Measurements from ENCODE around the gene FBXW5. TPM values are rescaled to one million over a fixed set of nuclear protein-coding genes. Genes with fewer than 3 reads are reported as not detected.

FBXW5 gene
- total RNA-seq, 1 experiment from 2014 or later = 70.5 TPM

DNA sequence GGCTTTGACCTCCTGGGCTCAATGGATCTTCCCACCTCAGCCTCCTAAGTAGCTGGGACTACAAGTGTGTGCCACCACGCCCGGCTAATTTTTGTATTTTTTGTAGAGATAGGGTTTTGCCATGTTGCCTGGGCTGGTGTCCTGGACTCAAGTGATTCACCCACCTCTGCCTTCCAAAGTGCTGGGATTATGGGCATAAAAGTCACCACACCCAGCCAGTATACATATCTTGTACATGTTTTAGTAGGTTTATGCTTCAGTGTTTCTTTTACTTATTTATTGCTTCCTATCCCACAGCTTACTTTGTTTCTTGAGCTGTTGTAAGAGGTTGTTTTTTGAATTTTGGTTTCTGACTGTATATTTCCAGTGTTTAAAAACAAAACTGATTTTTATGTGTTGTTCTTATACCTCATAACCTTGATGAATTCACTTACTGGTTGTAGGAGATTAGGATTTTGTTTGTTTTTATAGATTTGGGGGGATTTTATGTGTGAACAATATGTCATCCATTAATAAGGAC is 12.9 kb downstream of the FBXW5 start:
- Mint-ChIP-seq H3K9me3 (peaks cover 3% of the 10 kb centered on the region; the same call in 1 of the 2 replicates), H3K4me1 (peaks cover 6% of the 10 kb centered on the region), H3K27ac (no peak overlapping the region), H3K36me3 (peaks cover 51% of the 10 kb centered on the region), H3K4me3 (no peak overlapping the region), H3K27me3 (ENCODE audit: low read depth) (no peaks in the 10 kb centered on the region)
- ATAC-seq (no peak), DNase-seq (ENCODE audit: low spot score) (no peak)
- POLR2A ChIA-PET = no interaction called here
- TF ChIP-seq ZBTB21 (CRISPR knock-in tag; IDR thresholded peaks at IDR 0.05; ENCODE audit: borderline replicate concordance) = no peak
- TF ChIP-seq, protein P1, sequence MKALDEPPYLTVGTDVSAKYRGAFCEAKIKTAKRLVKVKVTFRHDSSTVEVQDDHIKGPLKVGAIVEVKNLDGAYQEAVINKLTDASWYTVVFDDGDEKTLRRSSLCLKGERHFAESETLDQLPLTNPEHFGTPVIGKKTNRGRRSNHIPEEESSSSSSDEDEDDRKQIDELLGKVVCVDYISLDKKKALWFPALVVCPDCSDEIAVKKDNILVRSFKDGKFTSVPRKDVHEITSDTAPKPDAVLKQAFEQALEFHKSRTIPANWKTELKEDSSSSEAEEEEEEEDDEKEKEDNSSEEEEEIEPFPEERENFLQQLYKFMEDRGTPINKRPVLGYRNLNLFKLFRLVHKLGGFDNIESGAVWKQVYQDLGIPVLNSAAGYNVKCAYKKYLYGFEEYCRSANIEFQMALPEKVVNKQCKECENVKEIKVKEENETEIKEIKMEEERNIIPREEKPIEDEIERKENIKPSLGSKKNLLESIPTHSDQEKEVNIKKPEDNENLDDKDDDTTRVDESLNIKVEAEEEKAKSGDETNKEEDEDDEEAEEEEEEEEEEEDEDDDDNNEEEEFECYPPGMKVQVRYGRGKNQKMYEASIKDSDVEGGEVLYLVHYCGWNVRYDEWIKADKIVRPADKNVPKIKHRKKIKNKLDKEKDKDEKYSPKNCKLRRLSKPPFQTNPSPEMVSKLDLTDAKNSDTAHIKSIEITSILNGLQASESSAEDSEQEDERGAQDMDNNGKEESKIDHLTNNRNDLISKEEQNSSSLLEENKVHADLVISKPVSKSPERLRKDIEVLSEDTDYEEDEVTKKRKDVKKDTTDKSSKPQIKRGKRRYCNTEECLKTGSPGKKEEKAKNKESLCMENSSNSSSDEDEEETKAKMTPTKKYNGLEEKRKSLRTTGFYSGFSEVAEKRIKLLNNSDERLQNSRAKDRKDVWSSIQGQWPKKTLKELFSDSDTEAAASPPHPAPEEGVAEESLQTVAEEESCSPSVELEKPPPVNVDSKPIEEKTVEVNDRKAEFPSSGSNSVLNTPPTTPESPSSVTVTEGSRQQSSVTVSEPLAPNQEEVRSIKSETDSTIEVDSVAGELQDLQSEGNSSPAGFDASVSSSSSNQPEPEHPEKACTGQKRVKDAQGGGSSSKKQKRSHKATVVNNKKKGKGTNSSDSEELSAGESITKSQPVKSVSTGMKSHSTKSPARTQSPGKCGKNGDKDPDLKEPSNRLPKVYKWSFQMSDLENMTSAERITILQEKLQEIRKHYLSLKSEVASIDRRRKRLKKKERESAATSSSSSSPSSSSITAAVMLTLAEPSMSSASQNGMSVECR (CRISPR knock-in tag; IDR thresholded peaks at IDR 0.05; ENCODE audit: borderline replicate concordance) = no peak
- no peak for TF ChIP-seq ZNF121 (CRISPR knock-in tag; IDR thresholded peaks at IDR 0.05)
- TF ChIP-seq, protein P2, sequence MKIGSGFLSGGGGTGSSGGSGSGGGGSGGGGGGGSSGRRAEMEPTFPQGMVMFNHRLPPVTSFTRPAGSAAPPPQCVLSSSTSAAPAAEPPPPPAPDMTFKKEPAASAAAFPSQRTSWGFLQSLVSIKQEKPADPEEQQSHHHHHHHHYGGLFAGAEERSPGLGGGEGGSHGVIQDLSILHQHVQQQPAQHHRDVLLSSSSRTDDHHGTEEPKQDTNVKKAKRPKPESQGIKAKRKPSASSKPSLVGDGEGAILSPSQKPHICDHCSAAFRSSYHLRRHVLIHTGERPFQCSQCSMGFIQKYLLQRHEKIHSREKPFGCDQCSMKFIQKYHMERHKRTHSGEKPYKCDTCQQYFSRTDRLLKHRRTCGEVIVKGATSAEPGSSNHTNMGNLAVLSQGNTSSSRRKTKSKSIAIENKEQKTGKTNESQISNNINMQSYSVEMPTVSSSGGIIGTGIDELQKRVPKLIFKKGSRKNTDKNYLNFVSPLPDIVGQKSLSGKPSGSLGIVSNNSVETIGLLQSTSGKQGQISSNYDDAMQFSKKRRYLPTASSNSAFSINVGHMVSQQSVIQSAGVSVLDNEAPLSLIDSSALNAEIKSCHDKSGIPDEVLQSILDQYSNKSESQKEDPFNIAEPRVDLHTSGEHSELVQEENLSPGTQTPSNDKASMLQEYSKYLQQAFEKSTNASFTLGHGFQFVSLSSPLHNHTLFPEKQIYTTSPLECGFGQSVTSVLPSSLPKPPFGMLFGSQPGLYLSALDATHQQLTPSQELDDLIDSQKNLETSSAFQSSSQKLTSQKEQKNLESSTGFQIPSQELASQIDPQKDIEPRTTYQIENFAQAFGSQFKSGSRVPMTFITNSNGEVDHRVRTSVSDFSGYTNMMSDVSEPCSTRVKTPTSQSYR (CRISPR knock-in tag; IDR thresholded peaks at IDR 0.05) = no peak
- TF ChIP-seq ZNF423 (CRISPR knock-in tag; IDR thresholded peaks at IDR 0.05) = no peak
- TF ChIP-seq GRHL2 (CRISPR knock-in tag; IDR thresholded peaks at IDR 0.05; ENCODE audit: insufficient replicate concordance, severe bottlenecking) = no peak
- CTCF ChIA-PET = interaction anchor here (0.8 kb wide), 1 partner anchor 98 kb away, joined by 3 read pairs; no protein-coding TSS in a partner anchor

DNA sequence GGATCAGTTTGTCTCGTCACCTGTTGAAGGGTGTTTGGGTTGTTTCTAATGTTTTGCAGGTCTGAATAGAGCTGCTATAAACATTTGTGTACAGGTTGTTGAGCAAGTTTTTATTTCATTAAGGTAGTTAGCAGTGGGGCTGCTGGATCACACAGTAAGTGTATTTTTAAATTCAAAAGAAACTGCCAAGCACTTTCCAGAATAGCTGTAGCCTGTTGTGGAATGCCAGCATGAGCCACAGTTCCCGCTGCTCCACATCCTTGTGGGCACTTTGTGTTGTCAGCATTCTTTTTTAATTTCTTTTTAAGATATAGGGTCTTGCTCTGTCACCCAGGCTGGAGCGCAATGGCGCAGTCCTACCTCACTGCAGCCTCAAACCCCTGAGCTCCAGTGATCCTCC is 14.5 kb downstream of the FBXW5 start:
- H3K27ac Mint-ChIP-seq = no peak overlapping the region
- ChIA-PET POLR2A (no interaction called here), CTCF (interaction anchor here (0.6 kb wide), 1 partner anchor 119 kb away, joined by 3 read pairs; no protein-coding TSS in a partner anchor)
- peaks cover 3% of the 10 kb centered on the region; the same call in 1 of the 2 replicates for H3K9me3 Mint-ChIP-seq
- H3K27me3 Mint-ChIP-seq (ENCODE audit: low read depth) = no peaks in the 10 kb centered on the region
- TF ChIP-seq ATF1 (CRISPR knock-in tag; IDR thresholded peaks at IDR 0.05) = no peak
- peaks cover 49% of the 10 kb centered on the region for H3K36me3 Mint-ChIP-seq
- peaks cover 6% of the 10 kb centered on the region for H3K4me1 Mint-ChIP-seq
- DNase-seq (ENCODE audit: low spot score) = no peak
- no peak overlapping the region for H3K4me3 Mint-ChIP-seq
- no peak for ATAC-seq

DNA sequence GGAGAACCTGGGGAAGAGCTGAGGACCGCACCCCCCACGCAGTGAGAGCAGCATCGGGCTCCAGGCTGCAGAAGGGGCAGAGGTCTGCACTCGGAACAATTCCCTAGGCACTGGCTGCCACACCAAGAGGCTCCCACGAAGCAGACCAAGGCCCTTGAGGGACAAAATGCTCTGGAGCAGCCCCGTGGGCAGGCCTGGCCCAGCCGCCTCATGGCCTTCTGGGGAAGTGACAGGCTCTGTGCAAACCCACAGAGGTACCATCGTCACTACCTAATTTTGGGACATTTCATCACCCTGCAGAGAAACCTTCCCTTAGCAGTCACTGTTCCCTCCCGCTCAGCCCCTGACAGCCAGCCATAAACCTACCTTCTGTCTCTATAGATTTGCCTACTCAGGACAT is 15.9 kb downstream of the FBXW5 start:
- no peaks in the 10 kb centered on the region for H3K9me3 Mint-ChIP-seq
- ChIA-PET POLR2A (interaction anchor here (0.6 kb wide), 1 partner anchor 244 kb away, joined by 9 read pairs; the partner anchor contains the start of gene TMEM210), CTCF (interaction anchor here (0.6 to 0.7 kb wide), 2 partner anchors 60 to 114 kb away, joined by 3 to 4 read pairs; no protein-coding TSS in a partner anchor)
- H3K27ac Mint-ChIP-seq = peak overlapping the region; percentile 16; the same call in 1 of the 2 replicates
- no peaks in the 10 kb centered on the region for H3K27me3 Mint-ChIP-seq (ENCODE audit: low read depth)
- no peaks in the 10 kb centered on the region for H3K4me1 Mint-ChIP-seq
- ATAC-seq (peak; percentile 28; the same call in 1 of the 2 replicates), DNase-seq (ENCODE audit: low spot score) (no peak)
- H3K4me3 Mint-ChIP-seq = no peak overlapping the region
- H3K36me3 Mint-ChIP-seq = peaks cover 46% of the 10 kb centered on the region
- TF ChIP-seq ESRRA (CRISPR knock-in tag; IDR thresholded peaks at IDR 0.05; ENCODE audit: borderline replicate concordance) (no peak), NR3C1 (CRISPR knock-in tag; conservative IDR thresholded peaks at IDR 0.05; ENCODE audit: low read depth) (no peak), EMX1 (CRISPR knock-in tag; IDR thresholded peaks at IDR 0.05) (no peak), SOX15 (CRISPR knock-in tag; IDR thresholded peaks at IDR 0.05) (no peak), KAT7 (CRISPR knock-in tag; IDR thresholded peaks at IDR 0.05; ENCODE audit: borderline replicate concordance) (no peak)
- TF ChIP-seq, protein P3, sequence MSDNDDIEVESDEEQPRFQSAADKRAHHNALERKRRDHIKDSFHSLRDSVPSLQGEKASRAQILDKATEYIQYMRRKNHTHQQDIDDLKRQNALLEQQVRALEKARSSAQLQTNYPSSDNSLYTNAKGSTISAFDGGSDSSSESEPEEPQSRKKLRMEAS (CRISPR knock-in tag; IDR thresholded peaks at IDR 0.05) = no peak
- TF ChIP-seq, protein P4, sequence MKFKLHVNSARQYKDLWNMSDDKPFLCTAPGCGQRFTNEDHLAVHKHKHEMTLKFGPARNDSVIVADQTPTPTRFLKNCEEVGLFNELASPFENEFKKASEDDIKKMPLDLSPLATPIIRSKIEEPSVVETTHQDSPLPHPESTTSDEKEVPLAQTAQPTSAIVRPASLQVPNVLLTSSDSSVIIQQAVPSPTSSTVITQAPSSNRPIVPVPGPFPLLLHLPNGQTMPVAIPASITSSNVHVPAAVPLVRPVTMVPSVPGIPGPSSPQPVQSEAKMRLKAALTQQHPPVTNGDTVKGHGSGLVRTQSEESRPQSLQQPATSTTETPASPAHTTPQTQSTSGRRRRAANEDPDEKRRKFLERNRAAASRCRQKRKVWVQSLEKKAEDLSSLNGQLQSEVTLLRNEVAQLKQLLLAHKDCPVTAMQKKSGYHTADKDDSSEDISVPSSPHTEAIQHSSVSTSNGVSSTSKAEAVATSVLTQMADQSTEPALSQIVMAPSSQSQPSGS (CRISPR knock-in tag; IDR thresholded peaks at IDR 0.05; ENCODE audit: borderline replicate concordance, low read depth) = no peak
- TF ChIP-seq, protein P5, sequence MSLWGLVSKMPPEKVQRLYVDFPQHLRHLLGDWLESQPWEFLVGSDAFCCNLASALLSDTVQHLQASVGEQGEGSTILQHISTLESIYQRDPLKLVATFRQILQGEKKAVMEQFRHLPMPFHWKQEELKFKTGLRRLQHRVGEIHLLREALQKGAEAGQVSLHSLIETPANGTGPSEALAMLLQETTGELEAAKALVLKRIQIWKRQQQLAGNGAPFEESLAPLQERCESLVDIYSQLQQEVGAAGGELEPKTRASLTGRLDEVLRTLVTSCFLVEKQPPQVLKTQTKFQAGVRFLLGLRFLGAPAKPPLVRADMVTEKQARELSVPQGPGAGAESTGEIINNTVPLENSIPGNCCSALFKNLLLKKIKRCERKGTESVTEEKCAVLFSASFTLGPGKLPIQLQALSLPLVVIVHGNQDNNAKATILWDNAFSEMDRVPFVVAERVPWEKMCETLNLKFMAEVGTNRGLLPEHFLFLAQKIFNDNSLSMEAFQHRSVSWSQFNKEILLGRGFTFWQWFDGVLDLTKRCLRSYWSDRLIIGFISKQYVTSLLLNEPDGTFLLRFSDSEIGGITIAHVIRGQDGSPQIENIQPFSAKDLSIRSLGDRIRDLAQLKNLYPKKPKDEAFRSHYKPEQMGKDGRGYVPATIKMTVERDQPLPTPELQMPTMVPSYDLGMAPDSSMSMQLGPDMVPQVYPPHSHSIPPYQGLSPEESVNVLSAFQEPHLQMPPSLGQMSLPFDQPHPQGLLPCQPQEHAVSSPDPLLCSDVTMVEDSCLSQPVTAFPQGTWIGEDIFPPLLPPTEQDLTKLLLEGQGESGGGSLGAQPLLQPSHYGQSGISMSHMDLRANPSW (CRISPR knock-in tag; conservative IDR thresholded peaks at IDR 0.05; ENCODE audit: low read depth) = no peak
- TF ChIP-seq, protein P6, sequence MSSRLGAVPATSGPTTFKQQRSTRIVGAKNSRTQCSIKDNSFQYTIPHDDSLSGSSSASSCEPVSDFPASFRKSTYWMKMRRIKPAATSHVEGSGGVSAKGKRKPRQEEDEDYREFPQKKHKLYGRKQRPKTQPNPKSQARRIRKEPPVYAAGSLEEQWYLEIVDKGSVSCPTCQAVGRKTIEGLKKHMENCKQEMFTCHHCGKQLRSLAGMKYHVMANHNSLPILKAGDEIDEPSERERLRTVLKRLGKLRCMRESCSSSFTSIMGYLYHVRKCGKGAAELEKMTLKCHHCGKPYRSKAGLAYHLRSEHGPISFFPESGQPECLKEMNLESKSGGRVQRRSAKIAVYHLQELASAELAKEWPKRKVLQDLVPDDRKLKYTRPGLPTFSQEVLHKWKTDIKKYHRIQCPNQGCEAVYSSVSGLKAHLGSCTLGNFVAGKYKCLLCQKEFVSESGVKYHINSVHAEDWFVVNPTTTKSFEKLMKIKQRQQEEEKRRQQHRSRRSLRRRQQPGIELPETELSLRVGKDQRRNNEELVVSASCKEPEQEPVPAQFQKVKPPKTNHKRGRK (CRISPR knock-in tag; IDR thresholded peaks at IDR 0.05; ENCODE audit: borderline replicate concordance) = no peak

Measured in WTC11 (cell line).